GM23248 (cell line): ENCODE data around the gene IGSF11. TPM values are rescaled to one million over a fixed set of nuclear protein-coding genes. Genes with fewer than 3 reads are reported as not detected.

Source experiments
- DNase-seq: peaks from one replicate; pipeline ENCODE4 v3.0.0-alpha.2; 2015
- H2AFZ ChIP-seq: fragments of 200-600 bp; sonication (generic); 2 replicates; pipeline ENCODE4 v1.6.1; 2016; ENCODE audit warnings: antibody characterized with exemption
- H3F3A ChIP-seq: fragments of 200-600 bp; sonication (generic); 2 replicates; pipeline ENCODE4 v1.6.1; 2016; ENCODE audit warnings: mild to moderate bottlenecking, antibody characterized with exemption, mixed run types; ENCODE audit not compliant: insufficient read depth
- H3K27ac ChIP-seq: fragments of 200-600 bp; sonication (generic); 2 replicates; pipeline ENCODE4 v1.5.1; 2016; ENCODE audit warnings: mild to moderate bottlenecking
- H3K27me3 ChIP-seq: fragments of 200-600 bp; sonication (generic); replicated peaks from 2 replicates; pipeline ENCODE4 v1.6.1; 2016; ENCODE audit warnings: mild to moderate bottlenecking; ENCODE audit not compliant: insufficient read depth
- H3K36me3 ChIP-seq: fragments of 200-600 bp; sonication (generic); 2 replicates; pipeline ENCODE4 v1.6.1; 2016; ENCODE audit warnings: low read depth, mild to moderate bottlenecking
- H3K4me1 ChIP-seq: fragments of 200-600 bp; sonication (generic); 2 replicates; pipeline ENCODE4 v1.6.1; 2016; ENCODE audit warnings: mild to moderate bottlenecking; ENCODE audit not compliant: insufficient read depth
- H3K4me2 ChIP-seq: fragments of 200-600 bp; sonication (generic); one replicate; pipeline ENCODE4 v1.6.1; 2016; ENCODE audit warnings: mild to moderate bottlenecking; ENCODE audit not compliant: unreplicated experiment
- H3K4me3 ChIP-seq: fragments of 200-600 bp; sonication (generic); 2 replicates; pipeline ENCODE4 v1.5.1; 2016; ENCODE audit warnings: mild to moderate bottlenecking
- H3K79me2 ChIP-seq: fragments of 200-600 bp; sonication (generic); 2 replicates; pipeline ENCODE4 v1.6.1; 2016; ENCODE audit warnings: mild to moderate bottlenecking; ENCODE audit not compliant: insufficient read depth
- H3K9ac ChIP-seq: fragments of 200-600 bp; sonication (generic); 2 replicates; pipeline ENCODE4 v1.6.1; 2016; ENCODE audit warnings: mild to moderate bottlenecking
- H3K9me2 ChIP-seq: fragments of 200-600 bp; sonication (generic); 2 replicates; pipeline ENCODE4 v1.6.1; 2016; ENCODE audit warnings: mixed run types, mild to moderate bottlenecking, moderate library complexity; ENCODE audit not compliant: insufficient read depth
- H3K9me3 ChIP-seq: fragments of 200-600 bp; sonication (generic); one replicate; pipeline ENCODE4 v1.6.1; 2017; ENCODE audit warnings: low read depth
- H4K20me1 ChIP-seq: fragments of 200-600 bp; sonication (generic); 2 replicates; pipeline ENCODE4 v1.6.0; 2016; ENCODE audit not compliant: insufficient read depth
- EZH2 ChIP-seq: fragments of 200-600 bp; sonication (generic); IDR thresholded peaks from 2 replicates; pipeline ENCODE4 v1.6.1; 2018; ENCODE audit warnings: antibody characterized with exemption, mild to moderate bottlenecking; ENCODE audit not compliant: insufficient read depth, poor library complexity, severe bottlenecking
- EZH2phosphoT487 ChIP-seq: fragments of 200-600 bp; sonication (generic); IDR thresholded peaks from 2 replicates; pipeline ENCODE4 v1.6.1; 2018; ENCODE audit warnings: antibody characterized with exemption, moderate library complexity, mild to moderate bottlenecking, low read depth; ENCODE audit not compliant: insufficient read depth
- WGBS, 2 experiments: methylation state at CpG; one replicate each; pipeline ENCODE4 v1.1.6; 2015 to 2017; ENCODE audit warnings: low lambda C conversion rate in 2 of 2, low coverage in 1 of 2; ENCODE audit errors: missing lambda C conversion rate in 2 of 2; 5-methylcytosine and 5-hydroxymethylcytosine counted together
- in situ Hi-C: fragments of 300-500 bp; cut with MboI; formaldehyde crosslinking; loops from 2 replicates; pipeline ENCODE4 v1.15.0; 2020
- polyA plus RNA-seq: library from polyadenylated mRNA; unstranded; fragments of >200 nt; fragmentation: Nextera tagmentation; extraction: Ambion mirVana; gene quantifications from 2 replicates; pipeline ENCODE4 v1.2.1, GENCODE V29; 2016
- total RNA-seq: library from RNA; depleted of rRNA; stranded (reverse); fragments of >200 nt; shearing (Covaris generic); gene quantifications from 2 replicates; pipeline ENCODE4 v1.2.3, GENCODE V29; 2014

Gene IGSF11
- total and polyA plus RNA-seq, 2 experiments from 2014 or later = not detected

- Histone ChIP-seq H3K27ac (no peak overlapping the region), H2AFZ (no peak overlapping the region), H3K4me2 (no peak overlapping the region), H3K9me2 (no peaks in the 10 kb centered on the region), H3F3A (no peaks in the 10 kb centered on the region), H3K27me3 (no peaks in the 10 kb centered on the region), H4K20me1 (no peaks in the 10 kb centered on the region), H3K9me3 (no peaks in the 10 kb centered on the region), H3K4me1 (no peaks in the 10 kb centered on the region), H3K79me2 (no peaks in the 10 kb centered on the region), H3K9ac (no peak overlapping the region), H3K36me3 (no peaks in the 10 kb centered on the region), H3K4me3 (no peak overlapping the region)
- DNase-seq = no peak
- in situ Hi-C loops = no loop called here
- no peak for TF ChIP-seq EZH2phosphoT487
- no peak for TF ChIP-seq EZH2
- WGBS, 2 experiments = 4 to 9% methylated on average over 1 to 2 of the region's 2 CpGs
Measured at GRCh38 chr3:118997190-118997589, 37.5 kb downstream of the IGSF11 start.

- Histone ChIP-seq H3K36me3 (no peaks in the 10 kb centered on the region), H3K27me3 (peaks cover 12% of the 10 kb centered on the region; the same call in 1 of the 2 replicates), H3K4me1 (no peaks in the 10 kb centered on the region), H2AFZ (no peak overlapping the region), H3F3A (no peaks in the 10 kb centered on the region), H3K9me2 (no peaks in the 10 kb centered on the region), H3K4me2 (no peak overlapping the region), H3K9ac (no peak overlapping the region), H3K9me3 (no peaks in the 10 kb centered on the region), H3K79me2 (no peaks in the 10 kb centered on the region), H3K27ac (no peak overlapping the region), H4K20me1 (no peaks in the 10 kb centered on the region), H3K4me3 (no peak overlapping the region)
- TF ChIP-seq EZH2phosphoT487 (no peak), EZH2 (no peak)
- 0 to 4% methylated on average over 3 of the region's 3 CpGs for WGBS, 2 experiments
- DNase-seq = no peak
- in situ Hi-C loops = no loop called here
Measured at GRCh38 chr3:118991775-118992174, 42.9 kb downstream of the IGSF11 start.

GRCh38 chr3:118990823-118991560, 43.7 kb downstream of the IGSF11 start:
- Histone ChIP-seq H3K27me3 (peaks cover 12% of the 10 kb centered on the region; the same call in 1 of the 2 replicates), H2AFZ (no peak overlapping the region)
- 11 to 13% methylated on average over 3 of the region's 3 CpGs for WGBS, 2 experiments

GRCh38 chr3:118988198-118989130, 46.2 kb downstream of the IGSF11 start:
- WGBS, 2 experiments = 0 to 2% methylated on average over 6 of the region's 6 CpGs
- Histone ChIP-seq H3K36me3 (no peaks in the 10 kb centered on the region), H3K4me1 (no peaks in the 10 kb centered on the region), H3K27me3 (peaks cover 12% of the 10 kb centered on the region; the same call in 1 of the 2 replicates), H2AFZ (no peak overlapping the region), H3K9me3 (no peaks in the 10 kb centered on the region), H3K4me3 (no peak overlapping the region), H3K79me2 (no peaks in the 10 kb centered on the region), H3K9me2 (no peaks in the 10 kb centered on the region), H3K27ac (no peak overlapping the region), H3K9ac (no peak overlapping the region), H4K20me1 (no peaks in the 10 kb centered on the region), H3F3A (no peaks in the 10 kb centered on the region), H3K4me2 (no peak overlapping the region)
- no peak for DNase-seq
- in situ Hi-C loops = no loop called here
- TF ChIP-seq EZH2phosphoT487 (no peak), EZH2 (no peak)

More at GRCh38 chr3:118990823-118991560, 43.7 kb downstream of the IGSF11 start:
- no peaks in the 10 kb centered on the region for H4K20me1 ChIP-seq
- no peak for DNase-seq
- no peaks in the 10 kb centered on the region for H3F3A ChIP-seq
- H3K79me2 ChIP-seq = no peaks in the 10 kb centered on the region
- no peaks in the 10 kb centered on the region for H3K9me2 ChIP-seq
- no peak overlapping the region for H3K4me3 ChIP-seq
- H3K36me3 ChIP-seq = no peaks in the 10 kb centered on the region
- no peaks in the 10 kb centered on the region for H3K4me1 ChIP-seq
- H3K4me2 ChIP-seq = no peak overlapping the region
- H3K27ac ChIP-seq = no peak overlapping the region
- in situ Hi-C loops = no loop called here
- TF ChIP-seq EZH2 (no peak), EZH2phosphoT487 (no peak)
- no peaks in the 10 kb centered on the region for H3K9me3 ChIP-seq
- no peak overlapping the region for H3K9ac ChIP-seq
